H9 (cell line): ENCODE measurements around the gene CETP. TPM values are rescaled to one million over a fixed set of nuclear protein-coding genes. Genes with fewer than 3 reads are reported as not detected.

Experiments
- DNase-seq: peaks from one replicate; pipeline ENCODE4 v3.0.0-alpha.2; 2017
- H2AFZ ChIP-seq: one replicate; pipeline ENCODE4 v1.6.1; 2013; ENCODE audit warnings: mild to moderate bottlenecking, low read length, control low read depth, moderate library complexity
- H2AK5ac ChIP-seq: 2 replicates; pipeline ENCODE4 v1.6.1; 2013; ENCODE audit warnings: low read length, control low read depth, mixed read lengths; ENCODE audit not compliant: insufficient read length
- H2BK120ac ChIP-seq: one replicate; pipeline ENCODE4 v1.6.1; 2013; ENCODE audit warnings: low read depth, mild to moderate bottlenecking, low read length, control low read depth, inconsistent platforms; ENCODE audit not compliant: poor library complexity, severe bottlenecking
- H2BK12ac ChIP-seq: 2 replicates; pipeline ENCODE4 v1.6.1; 2013; ENCODE audit warnings: low read length, control low read depth, mixed read lengths, low read depth; ENCODE audit not compliant: insufficient read length
- H2BK15ac ChIP-seq: 2 replicates; pipeline ENCODE4 v1.6.1; 2013; ENCODE audit warnings: low read depth, low read length, control low read depth
- H2BK20ac ChIP-seq: one replicate; pipeline ENCODE4 v1.6.1; 2013; ENCODE audit warnings: low read depth, mild to moderate bottlenecking, low read length, control low read depth, inconsistent platforms; ENCODE audit not compliant: poor library complexity, severe bottlenecking
- H2BK5ac ChIP-seq: 2 replicates; pipeline ENCODE4 v1.6.1; 2013; ENCODE audit warnings: low read length, control low read depth, mixed read lengths; ENCODE audit not compliant: insufficient read length
- H3K14ac ChIP-seq: 2 replicates; pipeline ENCODE4 v1.6.1; 2013; ENCODE audit warnings: low read length, control low read depth; ENCODE audit not compliant: insufficient read depth
- H3K18ac ChIP-seq: 2 replicates; pipeline ENCODE4 v1.6.1; 2013; ENCODE audit warnings: low read depth, mild to moderate bottlenecking, mixed read lengths, low read length, control low read depth; ENCODE audit not compliant: insufficient read length
- H3K23ac ChIP-seq: 2 replicates; pipeline ENCODE4 v1.6.1; 2013; ENCODE audit warnings: low read length, control low read depth, mixed read lengths, low read depth; ENCODE audit not compliant: insufficient read length
- H3K23me2 ChIP-seq: 2 replicates; pipeline ENCODE4 v1.6.1; 2013; ENCODE audit warnings: low read depth, mild to moderate bottlenecking, mixed read lengths, low read length, control low read depth; ENCODE audit not compliant: insufficient read length, poor library complexity, severe bottlenecking
- H3K27ac ChIP-seq: 2 replicates; pipeline ENCODE4 v1.5.1; 2013; ENCODE audit warnings: low read length, control low read depth, mixed read lengths, low read depth; ENCODE audit not compliant: insufficient read length
- H3K27me3 ChIP-seq: 2 replicates; pipeline ENCODE4 v1.6.1; 2013; ENCODE audit warnings: low read length, control low read depth, inconsistent platforms; ENCODE audit not compliant: insufficient read depth
- H3K4ac ChIP-seq: 2 replicates; pipeline ENCODE4 v1.6.1; 2013; ENCODE audit warnings: low read depth, mild to moderate bottlenecking, control low read depth, inconsistent platforms, low read length, moderate library complexity
- H3K4me1 ChIP-seq: 2 replicates; pipeline ENCODE4 v1.6.1; 2013; ENCODE audit warnings: low read length, control low read depth, inconsistent platforms; ENCODE audit not compliant: insufficient read depth
- H3K4me2 ChIP-seq: 2 replicates; pipeline ENCODE4 v1.6.1; 2013; ENCODE audit warnings: low read length, control low read depth, mixed read lengths; ENCODE audit not compliant: insufficient read length, insufficient read depth
- H3K56ac ChIP-seq: 2 replicates; pipeline ENCODE4 v1.6.1; 2013; ENCODE audit warnings: low read depth, mild to moderate bottlenecking, mixed read lengths, low read length, control low read depth; ENCODE audit not compliant: insufficient read length
- H3K79me1 ChIP-seq: 2 replicates; pipeline ENCODE4 v1.6.1; 2013; ENCODE audit warnings: low read depth, mild to moderate bottlenecking, moderate library complexity, low read length, control low read depth, inconsistent platforms; ENCODE audit not compliant: insufficient read depth, poor library complexity, severe bottlenecking
- H3K79me2 ChIP-seq: 2 replicates; pipeline ENCODE4 v1.6.1; 2013; ENCODE audit warnings: low read length, control low read depth, inconsistent platforms; ENCODE audit not compliant: insufficient read depth
- H3K9ac ChIP-seq: 2 replicates; pipeline ENCODE4 v1.6.1; 2013; ENCODE audit warnings: low read length, control low read depth, mixed read lengths; ENCODE audit not compliant: insufficient read length; ENCODE audit errors: extremely low read depth
- H3K9me3 ChIP-seq: one replicate; pipeline ENCODE4 v1.6.1; 2013; ENCODE audit warnings: low read depth, low read length, inconsistent platforms; ENCODE audit not compliant: control insufficient read depth
- H3T11ph ChIP-seq: one replicate; pipeline ENCODE4 v1.6.1; 2013; ENCODE audit warnings: mild to moderate bottlenecking, low read length, control low read depth, inconsistent platforms
- H4K20me1 ChIP-seq: one replicate; pipeline ENCODE4 v1.6.1; 2013; ENCODE audit not compliant: control insufficient read depth, insufficient read length, insufficient read depth
- H4K5ac ChIP-seq: 2 replicates; pipeline ENCODE4 v1.6.1; 2013; ENCODE audit warnings: low read depth, mild to moderate bottlenecking, mixed read lengths, low read length, control low read depth; ENCODE audit not compliant: insufficient read length
- H4K8ac ChIP-seq: replicated peaks from 2 replicates; pipeline ENCODE4 v1.6.1; 2013; ENCODE audit warnings: low read length, control low read depth, mixed read lengths, low read depth; ENCODE audit not compliant: insufficient read length
- H4K91ac ChIP-seq: 2 replicates; pipeline ENCODE4 v1.6.1; 2013; ENCODE audit warnings: low read depth, mild to moderate bottlenecking, moderate library complexity, mixed read lengths, low read length, control low read depth; ENCODE audit not compliant: insufficient read length
- H3K27ac Mint-ChIP-seq, 3 experiments: 2 replicates in 2 of 3; 3 replicates in 1 of 3; pipeline ENCODE4 v1.8.0; 2020 to 2021; ENCODE audit warnings: mixed read lengths in 3 of 3, mild to moderate bottlenecking in 1 of 3, moderate library complexity in 1 of 3
- H3K27me3 Mint-ChIP-seq: 2 replicates; pipeline ENCODE4 v1.8.0; 2021; ENCODE audit warnings: low read depth, mild to moderate bottlenecking, moderate library complexity, mixed read lengths
- H3K36me3 Mint-ChIP-seq, 3 experiments: 2 replicates in 2 of 3; 3 replicates in 1 of 3; pipeline ENCODE4 v1.8.0; 2020 to 2021; ENCODE audit warnings: low read depth in 3 of 3, mixed read lengths in 3 of 3; ENCODE audit not compliant: insufficient read depth in 1 of 3
- H3K4me1 Mint-ChIP-seq, 2 experiments: 2 replicates each; pipeline ENCODE4 v1.8.0; 2020; ENCODE audit warnings: mixed read lengths in 2 of 2
- H3K4me3 Mint-ChIP-seq, 2 experiments: 2 replicates in 1 of 2; 3 replicates in 1 of 2; pipeline ENCODE4 v1.8.0; 2020 to 2021; ENCODE audit warnings: mild to moderate bottlenecking in 2 of 2, mixed read lengths in 2 of 2, moderate library complexity in 1 of 2
- H3K9me3 Mint-ChIP-seq, 2 experiments: 2 replicates in 1 of 2; 3 replicates in 1 of 2; pipeline ENCODE4 v1.8.0; 2020; ENCODE audit warnings: mild to moderate bottlenecking in 2 of 2, mixed read lengths in 2 of 2, moderate library complexity in 1 of 2
- WGBS: extraction: QIAGEN DNeasy Blood & Tissue Kit; methylation state at CpG from one replicate; pipeline ENCODE4 v1.1.7; 2013; ENCODE audit warnings: missing lambda C conversion rate, low lambda C conversion rate, mixed read lengths; ENCODE audit not compliant: insufficient read length; ENCODE audit errors: extremely low coverage; 5-methylcytosine and 5-hydroxymethylcytosine counted together
- total RNA-seq: library from RNA; stranded (reverse); gene quantifications from 2 replicates; pipeline ENCODE4 v1.2.1, GENCODE V29; 2021
- TF ChIP-seq, protein P1 (sequence below): fragments of 200-600 bp; sonication (generic); conservative IDR thresholded peaks from 3 replicates; pipeline ENCODE4 v1.8.0; 2021; ENCODE audit warnings: antibody characterized with exemption, mild to moderate bottlenecking

The CETP gene
- total RNA-seq, 1 experiment from 2014 or later: not detected

DNA sequence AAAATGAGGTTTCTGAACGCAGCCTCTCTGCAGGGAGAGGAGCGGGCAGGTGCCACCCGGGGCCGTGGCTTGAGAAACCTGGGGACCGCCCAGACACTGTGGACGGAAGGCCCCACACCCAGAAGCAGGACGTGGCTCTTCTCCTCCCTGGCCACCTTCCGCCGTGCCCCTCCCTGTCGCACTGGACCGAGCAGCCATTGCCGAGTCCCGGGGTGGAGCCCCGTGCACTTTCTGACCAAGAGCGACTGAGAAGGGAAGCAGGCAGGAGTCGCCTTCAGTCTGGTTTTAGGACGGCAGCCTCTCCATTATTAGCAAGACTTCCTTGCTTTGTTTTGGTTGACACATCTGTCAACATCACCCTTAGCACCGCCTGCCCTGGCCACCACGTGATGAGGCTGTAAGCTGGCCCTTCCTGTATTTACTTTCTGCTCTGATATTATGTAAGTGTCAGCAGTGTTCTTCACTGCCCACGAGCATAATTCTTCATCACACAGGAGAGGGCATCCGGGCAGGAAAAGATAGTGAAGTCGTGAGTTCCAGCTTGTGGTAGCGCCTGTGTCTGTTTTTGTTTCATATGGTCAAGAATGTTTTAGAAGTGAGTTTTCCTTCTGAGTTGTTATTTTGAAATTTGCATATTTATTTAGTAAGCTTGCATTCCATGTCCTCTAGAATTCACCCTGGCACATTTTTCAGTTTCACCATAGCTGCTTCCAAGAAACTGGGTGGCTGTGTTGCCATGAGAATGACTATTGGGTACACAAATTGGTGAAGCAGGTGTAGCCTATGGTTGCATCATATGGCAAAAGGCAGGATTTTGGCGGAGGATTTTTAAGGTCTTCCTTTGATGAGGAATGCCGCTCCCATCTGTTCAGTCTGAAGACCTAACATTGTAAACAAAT, 28.8 kb upstream of the CETP start:
- H3K14ac ChIP-seq: peak overlapping the region; percentile 90
- Mint-ChIP-seq H3K27ac (peak overlapping the region; percentile 88 to 94 (median 94)), H3K36me3 (peaks cover 18 to 37% (median 34%) of the 10 kb centered on the region in 3 experiments), H3K4me3 (peak overlapping the region; percentile 94 to 95), H3K27me3 (no peaks in the 10 kb centered on the region), H3K9me3 (no peaks in the 10 kb centered on the region), H3K4me1 (peaks cover 21 to 23% of the 10 kb centered on the region in 2 experiments)
- no peak overlapping the region for H3T11ph ChIP-seq
- peaks cover 11% of the 10 kb centered on the region for H3K23me2 ChIP-seq
- H2BK20ac ChIP-seq: no peak overlapping the region
- no peak overlapping the region for H2AK5ac ChIP-seq
- DNase-seq: peak; percentile 43
- H4K91ac ChIP-seq: no peak overlapping the region
- H3K9me3 ChIP-seq: no peaks in the 10 kb centered on the region
- H3K27ac ChIP-seq: no peak overlapping the region
- no peak overlapping the region for H2BK120ac ChIP-seq
- peak overlapping the region; percentile 73 for H3K9ac ChIP-seq
- H4K8ac ChIP-seq: no peak overlapping the region
- peak overlapping the region; percentile 90 for H3K4me2 ChIP-seq
- H3K79me1 ChIP-seq: peaks cover 2% of the 10 kb centered on the region
- H3K4ac ChIP-seq: no peak overlapping the region
- H3K4me1 ChIP-seq: peaks cover 3% of the 10 kb centered on the region; the same call in 1 of the 2 replicates
- WGBS: no CpG with 5 or more reads among the region's 25 CpGs
- H3K79me2 ChIP-seq: peaks cover 9% of the 10 kb centered on the region; the same call in 1 of the 2 replicates
- H2AFZ ChIP-seq: no peak overlapping the region
- no peak overlapping the region for H3K23ac ChIP-seq
- no peak overlapping the region for H2BK5ac ChIP-seq
- no peaks in the 10 kb centered on the region for H4K20me1 ChIP-seq
- TF ChIP-seq, protein P1, sequence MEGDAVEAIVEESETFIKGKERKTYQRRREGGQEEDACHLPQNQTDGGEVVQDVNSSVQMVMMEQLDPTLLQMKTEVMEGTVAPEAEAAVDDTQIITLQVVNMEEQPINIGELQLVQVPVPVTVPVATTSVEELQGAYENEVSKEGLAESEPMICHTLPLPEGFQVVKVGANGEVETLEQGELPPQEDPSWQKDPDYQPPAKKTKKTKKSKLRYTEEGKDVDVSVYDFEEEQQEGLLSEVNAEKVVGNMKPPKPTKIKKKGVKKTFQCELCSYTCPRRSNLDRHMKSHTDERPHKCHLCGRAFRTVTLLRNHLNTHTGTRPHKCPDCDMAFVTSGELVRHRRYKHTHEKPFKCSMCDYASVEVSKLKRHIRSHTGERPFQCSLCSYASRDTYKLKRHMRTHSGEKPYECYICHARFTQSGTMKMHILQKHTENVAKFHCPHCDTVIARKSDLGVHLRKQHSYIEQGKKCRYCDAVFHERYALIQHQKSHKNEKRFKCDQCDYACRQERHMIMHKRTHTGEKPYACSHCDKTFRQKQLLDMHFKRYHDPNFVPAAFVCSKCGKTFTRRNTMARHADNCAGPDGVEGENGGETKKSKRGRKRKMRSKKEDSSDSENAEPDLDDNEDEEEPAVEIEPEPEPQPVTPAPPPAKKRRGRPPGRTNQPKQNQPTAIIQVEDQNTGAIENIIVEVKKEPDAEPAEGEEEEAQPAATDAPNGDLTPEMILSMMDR: no peak
- H3K56ac ChIP-seq: no peak overlapping the region
- H3K18ac ChIP-seq: peak overlapping the region; percentile 76
- H2BK12ac ChIP-seq: no peak overlapping the region
- H3K27me3 ChIP-seq: no peaks in the 10 kb centered on the region
- H4K5ac ChIP-seq: peak overlapping the region; percentile 46
- H2BK15ac ChIP-seq: no peak overlapping the region
